Measurements from ENCODE around the gene COL9A2. TPM values are rescaled to one million over a fixed set of nuclear protein-coding genes. Genes with fewer than 3 reads are reported as not detected.

Gene COL9A2
- polyA plus RNA-seq, 1 of the 3 experiments (the other 2 are of a cell fraction) = 0.94 TPM

GRCh38 chr1:40300651-40301050 is 16.4 kb downstream of the COL9A2 start:
- 97% methylated on average over 7 of the region's 9 CpGs for WGBS (ENCODE audit: low lambda C conversion rate)
- Histone ChIP-seq H3K27ac (ENCODE audit: low read depth in 2 of 2, low read length in 1 of 2) (no peak overlapping the region), H3K4me3 (ENCODE audit: low read depth in 2 of 2, low read length in 1 of 2) (no peak overlapping the region), H3K4me2 (no peak overlapping the region), H2AFZ (ENCODE audit: low read depth) (no peak overlapping the region), H3K9ac (no peak overlapping the region), H3F3A (replicated peaks; ENCODE audit: insufficient read depth) (peaks cover under 1% of the 10 kb centered on the region), H3K9me2 (no peaks in the 10 kb centered on the region), H3K9me3 (no peaks in the 10 kb centered on the region), H3K4me1 (ENCODE audit: control insufficient read depth in 1 of 2, insufficient read depth in 2 of 2, low read depth in 1 of 2, low read length in 1 of 2) (no peaks in the 10 kb centered on the region; a peak in 1 of 4 replicates), H3K27me3 (ENCODE audit: insufficient read depth) (no peaks in the 10 kb centered on the region), H3K79me2 (ENCODE audit: insufficient read depth) (no peaks in the 10 kb centered on the region), H4K20me1 (ENCODE audit: insufficient read depth) (no peaks in the 10 kb centered on the region), H3K36me3 (replicated peaks in 1 of 2; ENCODE audit: control insufficient read depth in 1 of 2, insufficient read depth in 2 of 2, low read length in 1 of 2) (no peaks in the 10 kb centered on the region)
- TF ChIP-seq, protein P1, sequence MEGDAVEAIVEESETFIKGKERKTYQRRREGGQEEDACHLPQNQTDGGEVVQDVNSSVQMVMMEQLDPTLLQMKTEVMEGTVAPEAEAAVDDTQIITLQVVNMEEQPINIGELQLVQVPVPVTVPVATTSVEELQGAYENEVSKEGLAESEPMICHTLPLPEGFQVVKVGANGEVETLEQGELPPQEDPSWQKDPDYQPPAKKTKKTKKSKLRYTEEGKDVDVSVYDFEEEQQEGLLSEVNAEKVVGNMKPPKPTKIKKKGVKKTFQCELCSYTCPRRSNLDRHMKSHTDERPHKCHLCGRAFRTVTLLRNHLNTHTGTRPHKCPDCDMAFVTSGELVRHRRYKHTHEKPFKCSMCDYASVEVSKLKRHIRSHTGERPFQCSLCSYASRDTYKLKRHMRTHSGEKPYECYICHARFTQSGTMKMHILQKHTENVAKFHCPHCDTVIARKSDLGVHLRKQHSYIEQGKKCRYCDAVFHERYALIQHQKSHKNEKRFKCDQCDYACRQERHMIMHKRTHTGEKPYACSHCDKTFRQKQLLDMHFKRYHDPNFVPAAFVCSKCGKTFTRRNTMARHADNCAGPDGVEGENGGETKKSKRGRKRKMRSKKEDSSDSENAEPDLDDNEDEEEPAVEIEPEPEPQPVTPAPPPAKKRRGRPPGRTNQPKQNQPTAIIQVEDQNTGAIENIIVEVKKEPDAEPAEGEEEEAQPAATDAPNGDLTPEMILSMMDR (IDR thresholded peaks at IDR 0.05) = no peak
- TF ChIP-seq RFX5 (IDR thresholded peaks at IDR 0.05; ENCODE audit: low read length) = no peak
- no peak for TF ChIP-seq TCF12 (IDR thresholded peaks at IDR 0.05)
- no peak for TF ChIP-seq SMC3 (IDR thresholded peaks at IDR 0.05; ENCODE audit: low read depth, low read length)
- no peak for TF ChIP-seq ELF1 (IDR thresholded peaks at IDR 0.05)
- no peak for TF ChIP-seq GATA2 (CRISPR knock-in tag; IDR thresholded peaks at IDR 0.05)
- TF ChIP-seq RXRA (IDR thresholded peaks at IDR 0.05; ENCODE audit: borderline replicate concordance, low read depth) = no peak
- TF ChIP-seq POLR2AphosphoS5 (IDR thresholded peaks at IDR 0.05; ENCODE audit: low read depth, low read length) = no peak
- no peak for TF ChIP-seq MXI1 (IDR thresholded peaks at IDR 0.05; ENCODE audit: low read depth, low read length)
- TF ChIP-seq MAX (IDR thresholded peaks at IDR 0.05; ENCODE audit: low read depth) = no peak
- DNase-seq = no peak
- POLR2A ChIA-PET = no interaction called here
- CTCF ChIA-PET = interaction anchor here (2.8 kb wide), 1 partner anchor 16 kb away, joined by 14 read pairs; the partner anchor contains the start of gene COL9A2

DNA sequence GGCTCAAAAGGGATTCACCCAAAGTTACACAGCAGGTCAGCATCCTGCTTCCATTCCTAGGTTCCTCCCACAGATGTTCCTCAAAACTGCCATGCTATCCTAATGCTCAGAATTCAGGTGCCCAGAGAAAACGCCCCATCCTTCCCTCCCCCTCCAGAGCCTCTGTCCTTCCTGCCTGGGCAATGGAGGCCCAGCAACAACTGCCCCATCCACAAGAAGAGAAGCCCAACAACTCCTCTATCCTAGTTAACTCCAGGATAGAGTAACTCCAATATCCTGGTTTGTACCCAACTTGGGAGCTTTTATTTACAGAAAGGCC is 16.9 kb downstream of the COL9A2 start:
- H3K27ac ChIP-seq (ENCODE audit: low read depth in 2 of 2, low read length in 1 of 2) = no peak overlapping the region
- no peak for DNase-seq
- H3K4me3 ChIP-seq (ENCODE audit: low read depth in 2 of 2, low read length in 1 of 2) = no peak overlapping the region
- CTCF ChIA-PET = interaction anchor here (1.9 to 2.8 kb wide), 2 partner anchors 16 to 39 kb away, joined by 6 to 14 read pairs; partner anchors contain the start of gene COL9A2
- H3K36me3 ChIP-seq (replicated peaks in 1 of 2; ENCODE audit: control insufficient read depth in 1 of 2, insufficient read depth in 2 of 2, low read length in 1 of 2) = peaks cover 0 to 2% of the 10 kb centered on the region in 2 experiments
- no peak for TF ChIP-seq FOXM1 (IDR thresholded peaks at IDR 0.05; ENCODE audit: low read depth)
- TF ChIP-seq, protein P2, sequence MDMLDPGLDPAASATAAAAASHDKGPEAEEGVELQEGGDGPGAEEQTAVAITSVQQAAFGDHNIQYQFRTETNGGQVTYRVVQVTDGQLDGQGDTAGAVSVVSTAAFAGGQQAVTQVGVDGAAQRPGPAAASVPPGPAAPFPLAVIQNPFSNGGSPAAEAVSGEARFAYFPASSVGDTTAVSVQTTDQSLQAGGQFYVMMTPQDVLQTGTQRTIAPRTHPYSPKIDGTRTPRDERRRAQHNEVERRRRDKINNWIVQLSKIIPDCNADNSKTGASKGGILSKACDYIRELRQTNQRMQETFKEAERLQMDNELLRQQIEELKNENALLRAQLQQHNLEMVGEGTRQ (IDR thresholded peaks at IDR 0.05; ENCODE audit: borderline replicate concordance, low read depth, low read length) = no peak
- no peak for TF ChIP-seq IRF3 (IDR thresholded peaks at IDR 0.05; ENCODE audit: low read depth, low read length)
- TF ChIP-seq EZH2phosphoT487 (IDR thresholded peaks at IDR 0.05; ENCODE audit: borderline replicate concordance, low read depth) = no peak
- TF ChIP-seq RAD21 (IDR thresholded peaks at IDR 0.05; ENCODE audit: low read length) = no peak
- no peak for TF ChIP-seq TEAD4 (IDR thresholded peaks at IDR 0.05; ENCODE audit: borderline replicate concordance, insufficient read depth)
- no peak for TF ChIP-seq PBX3 (IDR thresholded peaks at IDR 0.05)
- TF ChIP-seq POLR2AphosphoS5 (IDR thresholded peaks at IDR 0.05; ENCODE audit: low read depth, low read length) = no peak
- TF ChIP-seq GABPA (IDR thresholded peaks at IDR 0.05; ENCODE audit: low read depth) = no peak
- no peaks in the 10 kb centered on the region for H3K79me2 ChIP-seq (ENCODE audit: insufficient read depth)
- POLR2A ChIA-PET = no interaction called here
- H4K20me1 ChIP-seq (ENCODE audit: insufficient read depth) = no peaks in the 10 kb centered on the region
- H2AFZ ChIP-seq (ENCODE audit: low read depth) = no peak overlapping the region
- no peaks in the 10 kb centered on the region for H3K9me3 ChIP-seq
- H3K9me2 ChIP-seq = no peaks in the 10 kb centered on the region
- H3K9ac ChIP-seq = no peak overlapping the region
- no peaks in the 10 kb centered on the region; a peak in 1 of 4 replicates for H3K4me1 ChIP-seq (ENCODE audit: control insufficient read depth in 1 of 2, insufficient read depth in 2 of 2, low read depth in 1 of 2, low read length in 1 of 2)
- no peak overlapping the region for H3K4me2 ChIP-seq
- WGBS (ENCODE audit: low lambda C conversion rate) = no CpG with 5 or more reads among the region's 1 CpG
- H3K27me3 ChIP-seq (ENCODE audit: insufficient read depth) = no peaks in the 10 kb centered on the region
- peaks cover 4% of the 10 kb centered on the region for H3F3A ChIP-seq (replicated peaks; ENCODE audit: insufficient read depth)

Measured in SK-N-SH (cell line).